DND-41 (cell line): Measurements from ENCODE around the gene SH2D3C.

Experiments used
- EZH2 ChIP-seq: IDR thresholded peaks from 3 replicates; pipeline ENCODE4 v1.6.1; 2012; ENCODE audit warnings: borderline replicate concordance, low read depth, mild to moderate bottlenecking, moderate library complexity, low read length, inconsistent platforms; ENCODE audit not compliant: severe bottlenecking
- TF ChIP-seq, protein P1 (sequence below): IDR thresholded peaks from 2 replicates; pipeline ENCODE4 v1.5.1; 2012; ENCODE audit warnings: borderline replicate concordance, low read length, moderate library complexity, mild to moderate bottlenecking; ENCODE audit not compliant: poor library complexity, severe bottlenecking; ENCODE audit errors: extremely low read depth

DNA sequence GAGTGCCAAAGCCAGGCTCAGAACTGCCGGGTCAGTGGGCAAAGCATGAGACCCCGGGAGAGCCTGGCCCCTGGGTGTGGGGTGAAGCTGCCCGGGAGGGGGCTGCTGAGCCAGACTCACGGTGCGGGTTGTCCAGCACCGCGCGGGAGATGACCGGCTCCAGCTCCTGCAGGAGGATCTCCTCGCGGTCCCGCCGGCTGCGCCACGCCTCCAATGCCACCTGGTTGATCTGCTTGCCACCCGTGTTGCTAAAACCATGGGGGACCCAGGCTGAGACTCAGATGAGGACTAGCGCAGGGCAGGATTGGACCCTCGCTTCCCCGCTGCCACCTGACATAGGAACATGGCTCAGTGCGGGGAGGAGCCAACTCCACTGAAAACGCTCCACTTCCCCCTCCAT, 46.0 kb downstream of the SH2D3C start:
- TF ChIP-seq, protein P1, sequence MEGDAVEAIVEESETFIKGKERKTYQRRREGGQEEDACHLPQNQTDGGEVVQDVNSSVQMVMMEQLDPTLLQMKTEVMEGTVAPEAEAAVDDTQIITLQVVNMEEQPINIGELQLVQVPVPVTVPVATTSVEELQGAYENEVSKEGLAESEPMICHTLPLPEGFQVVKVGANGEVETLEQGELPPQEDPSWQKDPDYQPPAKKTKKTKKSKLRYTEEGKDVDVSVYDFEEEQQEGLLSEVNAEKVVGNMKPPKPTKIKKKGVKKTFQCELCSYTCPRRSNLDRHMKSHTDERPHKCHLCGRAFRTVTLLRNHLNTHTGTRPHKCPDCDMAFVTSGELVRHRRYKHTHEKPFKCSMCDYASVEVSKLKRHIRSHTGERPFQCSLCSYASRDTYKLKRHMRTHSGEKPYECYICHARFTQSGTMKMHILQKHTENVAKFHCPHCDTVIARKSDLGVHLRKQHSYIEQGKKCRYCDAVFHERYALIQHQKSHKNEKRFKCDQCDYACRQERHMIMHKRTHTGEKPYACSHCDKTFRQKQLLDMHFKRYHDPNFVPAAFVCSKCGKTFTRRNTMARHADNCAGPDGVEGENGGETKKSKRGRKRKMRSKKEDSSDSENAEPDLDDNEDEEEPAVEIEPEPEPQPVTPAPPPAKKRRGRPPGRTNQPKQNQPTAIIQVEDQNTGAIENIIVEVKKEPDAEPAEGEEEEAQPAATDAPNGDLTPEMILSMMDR, result no peak
- TF ChIP-seq EZH2, result no peak
